ENCODE measurements around the gene METTL5. TPM values are rescaled to one million over a fixed set of nuclear protein-coding genes. Genes with fewer than 3 reads are reported as not detected.
"Not testable (repeated sequence)": the region's sequence is repeated elsewhere in the genome, so short reads cannot be mapped to it uniquely, and the experiment has no call there.

METTL5 gene
- total RNA-seq, 4 donors from 2014 or later, result 49.8 to 77.3 (median 57.4) TPM

DNA sequence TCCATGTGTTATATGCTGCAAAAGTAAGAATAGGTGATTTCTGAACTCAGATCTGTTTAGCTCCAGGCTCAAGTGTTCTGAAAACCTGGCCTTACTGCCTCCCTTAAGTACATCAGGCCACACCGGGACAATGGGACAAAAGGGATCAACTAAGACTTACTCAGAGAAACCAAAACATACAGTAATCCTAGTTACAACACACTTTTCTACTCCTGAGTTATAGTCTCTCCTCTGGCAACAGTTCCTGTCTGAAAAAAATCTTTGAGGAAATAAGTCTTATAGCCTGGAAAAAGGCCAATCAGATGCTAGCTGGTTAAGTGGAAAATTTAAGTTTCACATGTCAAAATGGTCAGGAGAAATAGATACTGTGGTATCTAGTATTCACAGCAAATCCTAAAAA lies 5.6 kb downstream of the METTL5 start:
- peaks cover 0 to 14% of the 10 kb centered on the region in 2 donors for H3K36me3 ChIP-seq
- H3K9me3 ChIP-seq, result no peaks in the 10 kb centered on the region
- no peaks in the 10 kb centered on the region for H3K27me3 ChIP-seq
- no peak for DNase-seq
- WGBS, 2 donors, result 43 to 83% methylated on average over 1 of the region's 1 CpG
- intact Hi-C loops (cut with DNase I), result no loop called here
- H3K4me3 ChIP-seq (replicated peaks in 1 of 3), result no peak overlapping the region
- H3K27ac ChIP-seq, result no peak overlapping the region
- TF ChIP-seq, protein P1, sequence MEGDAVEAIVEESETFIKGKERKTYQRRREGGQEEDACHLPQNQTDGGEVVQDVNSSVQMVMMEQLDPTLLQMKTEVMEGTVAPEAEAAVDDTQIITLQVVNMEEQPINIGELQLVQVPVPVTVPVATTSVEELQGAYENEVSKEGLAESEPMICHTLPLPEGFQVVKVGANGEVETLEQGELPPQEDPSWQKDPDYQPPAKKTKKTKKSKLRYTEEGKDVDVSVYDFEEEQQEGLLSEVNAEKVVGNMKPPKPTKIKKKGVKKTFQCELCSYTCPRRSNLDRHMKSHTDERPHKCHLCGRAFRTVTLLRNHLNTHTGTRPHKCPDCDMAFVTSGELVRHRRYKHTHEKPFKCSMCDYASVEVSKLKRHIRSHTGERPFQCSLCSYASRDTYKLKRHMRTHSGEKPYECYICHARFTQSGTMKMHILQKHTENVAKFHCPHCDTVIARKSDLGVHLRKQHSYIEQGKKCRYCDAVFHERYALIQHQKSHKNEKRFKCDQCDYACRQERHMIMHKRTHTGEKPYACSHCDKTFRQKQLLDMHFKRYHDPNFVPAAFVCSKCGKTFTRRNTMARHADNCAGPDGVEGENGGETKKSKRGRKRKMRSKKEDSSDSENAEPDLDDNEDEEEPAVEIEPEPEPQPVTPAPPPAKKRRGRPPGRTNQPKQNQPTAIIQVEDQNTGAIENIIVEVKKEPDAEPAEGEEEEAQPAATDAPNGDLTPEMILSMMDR (IDR thresholded peaks at IDR 0.05), result no peak
- TF ChIP-seq POLR2A (IDR thresholded peaks at IDR 0.05), result no peak
- peaks cover 20 to 22% of the 10 kb centered on the region in 2 donors for H3K4me1 ChIP-seq

GRCh38 chr2:169818241-169818640 lies 6.5 kb downstream of the METTL5 start:
- Histone ChIP-seq H3K36me3 (peaks cover 2 to 16% of the 10 kb centered on the region in 2 donors), H3K9me3 (no peaks in the 10 kb centered on the region), H3K4me1 (peaks cover 12 to 13% of the 10 kb centered on the region in 2 donors), H3K27me3 (no peaks in the 10 kb centered on the region), H3K4me3 (replicated peaks in 1 of 3) (no peak overlapping the region), H3K27ac (no peak overlapping the region)
- intact Hi-C loops (cut with DNase I), result no loop called here
- no peak for DNase-seq
- TF ChIP-seq, protein P1 (IDR thresholded peaks at IDR 0.05), result no peak
- TF ChIP-seq POLR2A (IDR thresholded peaks at IDR 0.05), result no peak

DNA sequence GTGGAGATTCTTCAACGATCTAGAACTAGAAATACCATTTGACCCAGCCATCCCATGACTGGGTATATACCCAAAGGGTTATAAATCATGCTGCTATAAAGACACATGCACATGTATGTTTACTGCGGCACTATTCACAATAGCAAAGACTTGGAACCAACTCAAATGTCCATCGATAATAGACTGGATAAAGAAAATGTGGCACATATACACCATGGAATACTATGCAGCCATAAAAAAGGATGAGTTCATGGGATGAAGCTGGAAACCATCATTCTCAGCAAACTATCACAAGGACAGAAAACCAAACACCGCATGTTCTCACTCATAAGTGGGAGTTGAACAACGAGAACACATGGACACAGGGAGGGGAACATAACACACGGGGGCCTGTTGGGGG lies 7.3 kb downstream of the METTL5 start:
- peaks cover 6 to 24% of the 10 kb centered on the region in 2 donors for H3K36me3 ChIP-seq
- H3K27me3 ChIP-seq; H3K9me3 ChIP-seq; DNase-seq; H3K27ac ChIP-seq; intact Hi-C loops (cut with DNase I); H3K4me1 ChIP-seq; H3K4me3 ChIP-seq (replicated peaks in 1 of 3): not testable (repeated sequence)
- 92 to 99% methylated on average over 6 of the region's 6 CpGs for whole genome bisulfite sequencing, 2 donors

GRCh38 chr2:169816961-169817360 lies 7.7 kb downstream of the METTL5 start:
- H3K36me3 ChIP-seq, result peaks cover 10 to 28% of the 10 kb centered on the region in 2 donors
- H3K27me3 ChIP-seq; H3K4me1 ChIP-seq; intact Hi-C loops (cut with DNase I); DNase-seq; H3K9me3 ChIP-seq; H3K4me3 ChIP-seq (replicated peaks in 1 of 3); H3K27ac ChIP-seq: not testable (repeated sequence)

DNA sequence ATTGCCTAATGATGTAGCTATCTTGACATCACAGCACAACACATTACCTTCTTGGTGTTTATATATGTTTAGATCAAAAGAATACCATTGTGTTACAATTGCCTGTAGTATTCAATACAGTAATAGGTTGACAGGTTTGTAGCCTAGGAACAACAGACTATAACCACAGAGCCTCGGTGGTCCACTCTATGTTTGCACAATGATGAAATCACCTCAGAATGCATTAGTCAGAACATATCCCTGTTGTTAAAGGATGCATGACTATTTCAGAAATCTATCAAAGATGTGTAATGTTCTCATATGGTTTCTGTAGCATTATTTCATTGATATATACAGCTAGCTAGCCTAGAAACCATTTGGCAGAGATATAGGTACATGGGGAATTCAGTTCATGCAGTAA lies 8.9 kb downstream of the METTL5 start:
- peaks cover 21 to 34% of the 10 kb centered on the region in 2 donors for H3K36me3 ChIP-seq
- intact Hi-C loops (cut with DNase I), result no loop called here
- H3K4me1 ChIP-seq, result no peaks in the 10 kb centered on the region
- DNase-seq, result no peak
- TF ChIP-seq, protein P1 (IDR thresholded peaks at IDR 0.05), result no peak
- no peak for TF ChIP-seq POLR2A (IDR thresholded peaks at IDR 0.05)
- no peaks in the 10 kb centered on the region for H3K27me3 ChIP-seq
- H3K4me3 ChIP-seq (replicated peaks in 1 of 3), result no peak overlapping the region
- no peaks in the 10 kb centered on the region for H3K9me3 ChIP-seq
- WGBS, 2 donors, result 73 to 90% methylated on average over 1 of the region's 1 CpG
- H3K27ac ChIP-seq, result no peak overlapping the region

DNA sequence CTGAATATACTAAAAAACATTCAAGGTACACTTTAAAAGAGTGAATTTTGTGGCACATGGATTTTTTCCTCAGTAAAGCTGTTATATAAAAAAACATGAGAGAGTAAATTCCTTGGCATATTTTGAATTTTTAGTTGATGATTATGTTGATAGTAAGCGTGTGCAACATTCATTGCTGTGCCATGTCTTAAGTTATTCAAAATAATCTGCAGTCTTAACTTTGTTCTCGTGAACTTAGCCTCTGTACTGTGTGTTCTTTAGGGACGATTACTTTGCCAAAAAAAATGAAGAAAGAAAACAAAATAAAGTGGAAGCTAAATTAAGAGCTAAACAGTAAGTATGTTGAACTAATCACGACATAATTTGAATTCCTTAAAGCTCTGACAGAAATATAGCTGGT lies 16.5 kb downstream of the METTL5 start:
- WGBS, 2 donors, result 69 to 83% methylated on average over 4 of the region's 4 CpGs
- H3K4me1 ChIP-seq, result no peaks in the 10 kb centered on the region
- DNase-seq, result no peak
- H3K36me3 ChIP-seq, result peaks cover 55 to 65% of the 10 kb centered on the region in 2 donors
- TF ChIP-seq POLR2A (IDR thresholded peaks at IDR 0.05), result no peak
- TF ChIP-seq, protein P1 (IDR thresholded peaks at IDR 0.05), result no peak
- no peaks in the 10 kb centered on the region for H3K27me3 ChIP-seq
- no peak overlapping the region for H3K4me3 ChIP-seq (replicated peaks in 1 of 3)
- intact Hi-C loops (cut with DNase I), result no loop called here
- no peaks in the 10 kb centered on the region for H3K9me3 ChIP-seq
- H3K27ac ChIP-seq, result no peak overlapping the region
